Neural progenitor cell (in vitro differentiated cells): ENCODE measurements around the gene LAGE3.

Experiments used
- EZH2 ChIP-seq: fragments of 200-600 bp; sonication (generic); IDR thresholded peaks from 2 replicates; pipeline ENCODE4 v1.6.1; 2017; ENCODE audit warnings: antibody characterized with exemption, mild to moderate bottlenecking, moderate library complexity
- TF ChIP-seq, protein P1 (sequence below): fragments of 200-600 bp; sonication (generic); IDR thresholded peaks from 2 replicates; pipeline ENCODE4 v1.5.1; 2017; ENCODE audit warnings: antibody characterized with exemption, mild to moderate bottlenecking

DNA sequence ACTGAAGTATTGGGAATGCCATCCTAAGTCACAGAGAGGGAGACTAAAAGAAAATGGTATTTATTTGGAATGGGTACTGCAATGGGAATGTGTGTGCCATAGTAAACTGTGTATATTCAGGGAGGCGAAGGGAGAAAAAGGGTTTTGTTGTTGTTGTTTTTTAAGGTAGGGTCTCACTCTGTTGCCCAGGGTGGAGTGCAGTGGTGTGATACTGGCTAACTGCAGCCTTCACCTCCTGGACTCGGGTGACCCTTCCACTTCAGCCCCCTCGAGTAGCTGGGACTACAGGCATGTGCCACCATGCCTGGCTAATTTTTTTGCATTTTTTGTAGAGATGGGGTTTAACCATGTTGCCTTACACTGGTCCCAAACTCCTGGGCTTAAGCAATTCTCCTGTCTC is 15.6 kb upstream of the LAGE3 start:
- TF ChIP-seq EZH2: no peak
- TF ChIP-seq, protein P1, sequence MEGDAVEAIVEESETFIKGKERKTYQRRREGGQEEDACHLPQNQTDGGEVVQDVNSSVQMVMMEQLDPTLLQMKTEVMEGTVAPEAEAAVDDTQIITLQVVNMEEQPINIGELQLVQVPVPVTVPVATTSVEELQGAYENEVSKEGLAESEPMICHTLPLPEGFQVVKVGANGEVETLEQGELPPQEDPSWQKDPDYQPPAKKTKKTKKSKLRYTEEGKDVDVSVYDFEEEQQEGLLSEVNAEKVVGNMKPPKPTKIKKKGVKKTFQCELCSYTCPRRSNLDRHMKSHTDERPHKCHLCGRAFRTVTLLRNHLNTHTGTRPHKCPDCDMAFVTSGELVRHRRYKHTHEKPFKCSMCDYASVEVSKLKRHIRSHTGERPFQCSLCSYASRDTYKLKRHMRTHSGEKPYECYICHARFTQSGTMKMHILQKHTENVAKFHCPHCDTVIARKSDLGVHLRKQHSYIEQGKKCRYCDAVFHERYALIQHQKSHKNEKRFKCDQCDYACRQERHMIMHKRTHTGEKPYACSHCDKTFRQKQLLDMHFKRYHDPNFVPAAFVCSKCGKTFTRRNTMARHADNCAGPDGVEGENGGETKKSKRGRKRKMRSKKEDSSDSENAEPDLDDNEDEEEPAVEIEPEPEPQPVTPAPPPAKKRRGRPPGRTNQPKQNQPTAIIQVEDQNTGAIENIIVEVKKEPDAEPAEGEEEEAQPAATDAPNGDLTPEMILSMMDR: no peak
